Subcutaneous abdominal adipose tissue (tissue), 5 donors: ENCODE results near the gene KCNAB2.

Experiments
- H3K27ac ChIP-seq: one replicate; pipeline ENCODE4 v1.7.0; 2013; ENCODE audit warnings: low read depth, mild to moderate bottlenecking, inconsistent platforms, low read length, moderate library complexity
- H3K27me3 ChIP-seq, 5 donors: one replicate each; pipeline ENCODE4 v1.7.0; 2013; ENCODE audit warnings: low read length in 5 of 5, inconsistent platforms in 1 of 5; ENCODE audit not compliant: control insufficient read depth in 5 of 5, insufficient read depth in 4 of 5
- H3K36me3 ChIP-seq, 5 donors: one replicate each; pipeline ENCODE4 v1.7.0; 2013; ENCODE audit warnings: low read length in 5 of 5; ENCODE audit not compliant: control insufficient read depth in 5 of 5, insufficient read depth in 5 of 5
- H3K4me1 ChIP-seq, 5 donors: one replicate each; pipeline ENCODE4 v1.7.0; 2013; ENCODE audit warnings: low read length in 5 of 5, mild to moderate bottlenecking in 3 of 5, moderate library complexity in 1 of 5; ENCODE audit not compliant: control insufficient read depth in 5 of 5, insufficient read depth in 5 of 5
- H3K4me3 ChIP-seq, 5 donors: one replicate each; pipeline ENCODE4 v1.7.0; 2013; ENCODE audit warnings: low read length in 5 of 5, low read depth in 1 of 5
- H3K9ac ChIP-seq, 5 donors: one replicate each; pipeline ENCODE4 v1.7.0; 2013; ENCODE audit warnings: low read length in 5 of 5, mild to moderate bottlenecking in 4 of 5, moderate library complexity in 3 of 5
- H3K9me3 ChIP-seq, 5 donors: one replicate each; pipeline ENCODE4 v1.7.0; 2013; ENCODE audit warnings: low read length in 5 of 5; ENCODE audit not compliant: control insufficient read depth in 5 of 5
- donor health status: healthy.
- donor health status: healthy.
- donor health status: healthy.
- donor health status: healthy.
- donor health status: healthy.

Gene KCNAB2

GRCh38 chr1:6093071-6093470 is 47.4 kb downstream of the KCNAB2 start:
- no peak overlapping the region for H3K9ac ChIP-seq
- no peak overlapping the region for H3K4me3 ChIP-seq
- H3K4me1 ChIP-seq: peaks cover 0 to 3% (median 2%) of the 10 kb centered on the region in 5 donors
- peaks cover 0 to 3% (median 0%) of the 10 kb centered on the region in 5 donors for H3K27me3 ChIP-seq
- H3K36me3 ChIP-seq: peaks cover 0 to 35% (median 0%) of the 10 kb centered on the region in 5 donors
- no peaks in the 10 kb centered on the region for H3K9me3 ChIP-seq
- no peak overlapping the region for H3K27ac ChIP-seq

- peaks cover 0 to 8% (median 4%) of the 10 kb centered on the region in 5 donors for H3K4me1 ChIP-seq
- H3K27me3 ChIP-seq: peaks cover 0 to 3% (median 0%) of the 10 kb centered on the region in 5 donors
- no peak overlapping the region for H3K27ac ChIP-seq
- peaks cover 0 to 38% (median 0%) of the 10 kb centered on the region in 5 donors for H3K36me3 ChIP-seq
- no peak overlapping the region for H3K9ac ChIP-seq
- H3K9me3 ChIP-seq: no peaks in the 10 kb centered on the region
- H3K4me3 ChIP-seq: no peak overlapping the region
Observed at GRCh38 chr1:6093611-6094010, 47.9 kb downstream of the KCNAB2 start.

GRCh38 chr1:6094246-6094645 is 48.6 kb downstream of the KCNAB2 start:
- Histone ChIP-seq H3K4me1 (peaks cover 0 to 9% (median 4%) of the 10 kb centered on the region in 5 donors), H3K36me3 (peaks cover 0 to 37% (median 0%) of the 10 kb centered on the region in 5 donors), H3K27me3 (peaks cover 0 to 4% (median 0%) of the 10 kb centered on the region in 5 donors), H3K9me3 (no peaks in the 10 kb centered on the region), H3K4me3 (no peak overlapping the region), H3K9ac (no peak overlapping the region), H3K27ac (no peak overlapping the region)

GRCh38 chr1:6094801-6095505 is 49.3 kb downstream of the KCNAB2 start:
- H3K27ac ChIP-seq: no peak overlapping the region
- H3K9me3 ChIP-seq: no peaks in the 10 kb centered on the region
- peaks cover 0 to 35% (median 0%) of the 10 kb centered on the region in 5 donors for H3K36me3 ChIP-seq
- peaks cover 0 to 5% (median 3%) of the 10 kb centered on the region in 5 donors for H3K27me3 ChIP-seq
- H3K4me3 ChIP-seq: no peak overlapping the region
- no peak overlapping the region for H3K9ac ChIP-seq
- peaks cover 0 to 9% (median 4%) of the 10 kb centered on the region in 5 donors for H3K4me1 ChIP-seq

- peaks cover 3 to 9% (median 6%) of the 10 kb centered on the region in 5 donors for H3K27me3 ChIP-seq
- H3K27ac ChIP-seq: no peak overlapping the region
- peaks cover 0 to 33% (median 0%) of the 10 kb centered on the region in 5 donors for H3K36me3 ChIP-seq
- H3K4me1 ChIP-seq: peaks cover 0 to 9% (median 4%) of the 10 kb centered on the region in 5 donors
- H3K4me3 ChIP-seq: no peak overlapping the region
- no peaks in the 10 kb centered on the region for H3K9me3 ChIP-seq
- no peak overlapping the region for H3K9ac ChIP-seq
Observed at GRCh38 chr1:6095511-6096242, 50.0 kb downstream of the KCNAB2 start.

GRCh38 chr1:6096243-6097116 is 50.8 kb downstream of the KCNAB2 start:
- no peaks in the 10 kb centered on the region for H3K9me3 ChIP-seq
- H3K4me1 ChIP-seq: peaks cover 0 to 9% (median 4%) of the 10 kb centered on the region in 5 donors
- H3K9ac ChIP-seq: no peak overlapping the region
- no peak overlapping the region for H3K4me3 ChIP-seq
- peaks cover 3 to 10% (median 7%) of the 10 kb centered on the region in 5 donors for H3K27me3 ChIP-seq
- peaks cover 0 to 29% (median 0%) of the 10 kb centered on the region in 5 donors for H3K36me3 ChIP-seq
- H3K27ac ChIP-seq: no peak overlapping the region

- Histone ChIP-seq H3K9me3 (no peaks in the 10 kb centered on the region), H3K9ac (no peak overlapping the region), H3K4me1 (peaks cover 0 to 9% (median 4%) of the 10 kb centered on the region in 5 donors), H3K4me3 (no peak overlapping the region), H3K36me3 (peaks cover 0 to 29% (median 0%) of the 10 kb centered on the region in 5 donors), H3K27ac (no peak overlapping the region), H3K27me3 (peaks cover 3 to 10% (median 7%) of the 10 kb centered on the region in 5 donors)
Observed at GRCh38 chr1:6097117-6097595, 51.5 kb downstream of the KCNAB2 start.

GRCh38 chr1:6097824-6098223 is 52.1 kb downstream of the KCNAB2 start:
- Histone ChIP-seq H3K4me3 (no peak overlapping the region), H3K9ac (no peak overlapping the region)

GRCh38 chr1:6098303-6099215 is 52.9 kb downstream of the KCNAB2 start:
- Histone ChIP-seq H3K4me1 (peaks cover 0 to 9% (median 4%) of the 10 kb centered on the region in 5 donors), H3K36me3 (peaks cover 0 to 22% (median 0%) of the 10 kb centered on the region in 5 donors), H3K9me3 (no peaks in the 10 kb centered on the region), H3K4me3 (no peak overlapping the region), H3K27ac (no peak overlapping the region), H3K9ac (no peak overlapping the region), H3K27me3 (peaks cover 17 to 21% (median 18%) of the 10 kb centered on the region in 5 donors)

More at GRCh38 chr1:6097824-6098223, 52.1 kb downstream of the KCNAB2 start:
- Histone ChIP-seq H3K9me3 (no peaks in the 10 kb centered on the region), H3K27me3 (peaks cover 10 to 15% (median 13%) of the 10 kb centered on the region in 5 donors), H3K36me3 (peaks cover 0 to 26% (median 0%) of the 10 kb centered on the region in 5 donors), H3K4me1 (peaks cover 0 to 9% (median 4%) of the 10 kb centered on the region in 5 donors), H3K27ac (no peak overlapping the region)
